K562 (cell line): ENCODE data around the gene SRC. TPM values are rescaled to one million over a fixed set of nuclear protein-coding genes. Genes with fewer than 3 reads are reported as not detected.

ENCODE experiments used
- BRCA1 ChIP-seq, 2 experiments: fragments of 450-650 bp in 1 of 2; sonication (generic) in 1 of 2; formaldehyde crosslinking in 1 of 2; IDR thresholded peaks; 2 replicates each; pipeline versions ENCODE4 v1.5.0 to v1.6.1; 2017 to 2020; ENCODE audit warnings: mild to moderate bottlenecking in 1 of 2, missing genetic modification reagents in 1 of 2
- CBX3 ChIP-seq, 2 experiments: IDR thresholded peaks; 1 replicate in 1 of 2; 2 replicates in 1 of 2; pipeline ENCODE4 v1.6.1; 2012; ENCODE audit warnings: inconsistent platforms in 2 of 2, low read length in 2 of 2, borderline replicate concordance in 1 of 2, control low read depth in 1 of 2
- GTF2A2 ChIP-seq: IDR thresholded peaks from 2 replicates; pipeline ENCODE4 v1.6.1; 2016; ENCODE audit warnings: mild to moderate bottlenecking, missing genetic modification characterization, missing compliant biosample characterization
- MAFK ChIP-seq: IDR thresholded peaks from 2 replicates; pipeline ENCODE4 v1.6.1; 2011; ENCODE audit warnings: low read length, improper control_type of control experiment
- NCOR1 ChIP-seq: fragments of 450-650 bp; IDR thresholded peaks from 2 replicates; pipeline ENCODE4 v1.6.1; 2016; ENCODE audit warnings: mild to moderate bottlenecking, moderate library complexity
- NFIX ChIP-seq: fragments of 250-450 bp; sonication (Bioruptor Pico); IDR thresholded peaks from 2 replicates; pipeline ENCODE4 v1.4.0; 2020; ENCODE audit warnings: low read depth, mild to moderate bottlenecking, moderate library complexity
- NFRKB ChIP-seq: fragments of 450-650 bp; IDR thresholded peaks from 2 replicates; pipeline ENCODE4 v1.6.1; 2016; ENCODE audit warnings: low read depth
- POLR3G ChIP-seq: IDR thresholded peaks from 2 replicates; pipeline ENCODE4 v1.6.1; 2011; ENCODE audit not compliant: insufficient read length, insufficient replicate concordance; ENCODE audit errors: extremely low read depth
- SAFB2 ChIP-seq: fragments of 200-400 bp; formaldehyde crosslinking; IDR thresholded peaks from 2 replicates; pipeline ENCODE4 v1.6.1; 2018; ENCODE audit warnings: borderline replicate concordance, low read length, low read depth, moderate library complexity; ENCODE audit not compliant: severe bottlenecking
- SMAD1 ChIP-seq: fragments of 150-350 bp; IDR thresholded peaks from 2 replicates; pipeline ENCODE4 v1.6.1; 2014; ENCODE audit warnings: low read length, low read depth; ENCODE audit not compliant: partially characterized antibody
- SMARCE1 ChIP-seq: fragments of 450-650 bp; IDR thresholded peaks from 2 replicates; pipeline ENCODE4 v1.7.1; 2016; ENCODE audit warnings: mild to moderate bottlenecking
- TAF7 ChIP-seq: fragments of 450-650 bp; IDR thresholded peaks from 2 replicates; pipeline ENCODE4 v1.6.1; 2016; ENCODE audit warnings: missing genetic modification characterization, missing compliant biosample characterization
- TEAD2 ChIP-seq: fragments of 450-650 bp; IDR thresholded peaks from 2 replicates; pipeline ENCODE4 v1.6.1; 2016; ENCODE audit warnings: missing genetic modification characterization, control low read depth, missing compliant biosample characterization
- YY1 ChIP-seq, 3 experiments: IDR thresholded peaks; 2 replicates each; pipeline ENCODE4 v1.6.1; 2011; ENCODE audit warnings: low read length in 2 of 3, mild to moderate bottlenecking in 2 of 3, moderate library complexity in 2 of 3, borderline replicate concordance in 1 of 3, control low read depth in 1 of 3, low read depth in 1 of 3; ENCODE audit not compliant: insufficient read depth in 3 of 3, insufficient replicate concordance in 2 of 3, control insufficient read depth in 1 of 3, insufficient read length in 1 of 3; ENCODE audit errors: extremely low read depth in 1 of 3
- ZNF140 ChIP-seq: fragments of 250-450 bp; sonication (Bioruptor Pico); IDR thresholded peaks from 2 replicates; pipeline ENCODE4 v1.8.0; 2021; ENCODE audit warnings: moderate library complexity, mild to moderate bottlenecking, inconsistent platforms
- ZNF263 ChIP-seq: sonication (generic); formaldehyde crosslinking; IDR thresholded peaks from 2 replicates; pipeline ENCODE4 v1.8.0; 2022; ENCODE audit warnings: mild to moderate bottlenecking, missing genetic modification reagents, borderline replicate concordance
- polyA plus RNA-seq, 8 experiments: library from polyadenylated mRNA; depleted of rRNA in 4 of 8; stranded (reverse) in 5 of 8; unstranded in 3 of 8; fragments of >200 nt; fragmentation: Nextera tagmentation in 2 of 8; fragmentation: Illumina TruSeq in 1 of 8; extraction: Ambion mirVana in 2 of 8; extraction: Trizol in 1 of 8; gene quantifications; 2 replicates each; pipeline versions ENCODE4 v1.2.1 to v1.2.3, GENCODE V29; 2011 to 2014; ENCODE audit warnings: inconsistent platforms in 1 of 8, missing spikeins in 1 of 8
- total RNA-seq, 7 experiments: library from RNA; depleted of rRNA in 6 of 7; stranded (reverse); fragments of >200 nt in 6 of 7; fragmentation: Illumina TruSeq in 2 of 7; extraction: Trizol in 2 of 7; gene quantifications; 2 replicates each; pipeline versions ENCODE4 v1.2.1 to v1.2.3, GENCODE V29; 2011 to 2021; ENCODE audit warnings: low replicate concordance in 1 of 7
- TF ChIP-seq, protein P1 (sequence below): fragments of 450-650 bp; conservative IDR thresholded peaks from 2 replicates; pipeline ENCODE4 v1.6.1; 2016; ENCODE audit warnings: missing genetic modification characterization, low read depth, mild to moderate bottlenecking, control low read depth, missing compliant biosample characterization
- TF ChIP-seq, protein P2 (sequence below), 2 experiments: IDR thresholded peaks in 1 of 2; conservative IDR thresholded peaks in 1 of 2; 2 replicates each; pipeline ENCODE4 v1.6.1; 2016; ENCODE audit warnings: low read depth in 2 of 2, mild to moderate bottlenecking in 1 of 2, missing compliant biosample characterization in 1 of 2, missing genetic modification characterization in 1 of 2, moderate library complexity in 1 of 2
- TF ChIP-seq, protein P3 (sequence below): fragments of 250-450 bp; sonication (Bioruptor Pico); IDR thresholded peaks from 2 replicates; pipeline ENCODE4 v1.9.0; 2021; ENCODE audit warnings: mild to moderate bottlenecking, inconsistent platforms

SRC gene
- total and polyA plus RNA-seq, 9 of the 15 experiments (the other 6 are each of a cell fraction or from before 2014, with no cell fraction given): 0.06 to 8.5 (median 3.1) TPM

DNA sequence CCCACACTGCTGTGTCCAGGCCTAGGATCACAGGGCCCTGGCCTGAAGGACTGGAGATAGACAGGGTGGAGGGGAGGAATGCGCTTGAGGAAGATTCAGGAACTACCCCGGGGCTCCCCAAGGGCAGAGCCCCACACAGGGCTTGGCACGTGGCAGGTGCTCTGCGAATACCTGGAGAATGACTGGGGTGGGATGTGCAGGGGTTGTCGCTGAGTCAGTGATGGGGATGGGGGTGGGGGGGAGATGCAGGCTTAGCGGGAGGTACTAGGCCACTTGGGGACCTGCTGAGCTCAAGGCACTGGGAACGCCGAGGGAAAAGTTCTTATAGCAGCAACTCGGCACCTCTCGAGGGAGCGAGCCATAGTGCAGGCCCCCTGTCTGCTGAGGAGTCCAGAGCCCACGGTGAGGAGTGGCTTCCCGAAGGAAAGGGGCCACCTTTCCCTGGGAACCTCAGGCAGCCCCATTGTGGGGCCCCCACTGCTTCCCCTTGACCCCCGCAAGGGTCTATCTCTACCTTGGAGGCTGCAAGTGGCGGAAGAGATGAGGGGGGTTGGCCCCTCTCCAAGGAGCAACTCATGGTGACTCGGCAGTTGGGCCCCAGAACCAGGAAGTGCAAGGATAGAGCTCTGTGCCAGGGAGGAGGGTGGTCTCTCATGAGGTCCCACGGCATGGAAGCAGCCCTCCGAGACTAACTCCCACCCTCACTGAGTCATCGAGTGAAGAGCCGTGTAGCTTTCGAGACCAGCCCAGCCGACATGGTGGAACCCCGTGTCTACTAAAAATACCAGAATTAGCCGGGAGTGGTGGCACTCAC is 33.1 kb downstream of the SRC start (continued):
- TF ChIP-seq ZNF263 (CRISPR knock-in tag) (peak; percentile 27; the same call in 1 of the 2 replicates), TAF7 (tag) (peak; percentile 13), SAFB2 (no peak), TEAD2 (tag) (no peak), YY1 (IDR thresholded peaks at IDR 0.05; ENCODE audit: borderline replicate concordance in 1 of 3, control insufficient read depth in 1 of 3, extremely low read depth in 1 of 3, insufficient read depth in 3 of 3, insufficient read length in 1 of 3, insufficient replicate concordance in 2 of 3, low read depth in 1 of 3, low read length in 2 of 3) (peak in 1 of 3 experiments; percentile 54), SMAD1 (peak; percentile 56), CBX3 (IDR thresholded peaks at IDR 0.05; ENCODE audit: borderline replicate concordance in 1 of 2, low read length in 2 of 2) (no peak), ZNF140 (CRISPR knock-in tag) (no peak), POLR3G (no peak), GTF2A2 (tag) (0 out of 2 replicates have a peak, but pooled peaks have one; percentile 42), SMARCE1 (peak; percentile 88), NFRKB (peak; percentile 79), NCOR1 (peak; percentile 60), MAFK (peak; percentile 96), NFIX (CRISPR knock-in tag) (0 out of 2 replicates have a peak, but pooled peaks have one; percentile 3), BRCA1 (IDR thresholded peaks at IDR 0.05) (no peak), BRCA1 (CRISPR knock-in tag; IDR thresholded peaks at IDR 0.05) (no peak)
- TF ChIP-seq, protein P1, sequence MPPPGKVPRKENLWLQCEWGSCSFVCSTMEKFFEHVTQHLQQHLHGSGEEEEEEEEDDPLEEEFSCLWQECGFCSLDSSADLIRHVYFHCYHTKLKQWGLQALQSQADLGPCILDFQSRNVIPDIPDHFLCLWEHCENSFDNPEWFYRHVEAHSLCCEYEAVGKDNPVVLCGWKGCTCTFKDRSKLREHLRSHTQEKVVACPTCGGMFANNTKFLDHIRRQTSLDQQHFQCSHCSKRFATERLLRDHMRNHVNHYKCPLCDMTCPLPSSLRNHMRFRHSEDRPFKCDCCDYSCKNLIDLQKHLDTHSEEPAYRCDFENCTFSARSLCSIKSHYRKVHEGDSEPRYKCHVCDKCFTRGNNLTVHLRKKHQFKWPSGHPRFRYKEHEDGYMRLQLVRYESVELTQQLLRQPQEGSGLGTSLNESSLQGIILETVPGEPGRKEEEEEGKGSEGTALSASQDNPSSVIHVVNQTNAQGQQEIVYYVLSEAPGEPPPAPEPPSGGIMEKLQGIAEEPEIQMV (tag): peak; percentile 48; the same call in 1 of the 2 replicates
- TF ChIP-seq, protein P2, sequence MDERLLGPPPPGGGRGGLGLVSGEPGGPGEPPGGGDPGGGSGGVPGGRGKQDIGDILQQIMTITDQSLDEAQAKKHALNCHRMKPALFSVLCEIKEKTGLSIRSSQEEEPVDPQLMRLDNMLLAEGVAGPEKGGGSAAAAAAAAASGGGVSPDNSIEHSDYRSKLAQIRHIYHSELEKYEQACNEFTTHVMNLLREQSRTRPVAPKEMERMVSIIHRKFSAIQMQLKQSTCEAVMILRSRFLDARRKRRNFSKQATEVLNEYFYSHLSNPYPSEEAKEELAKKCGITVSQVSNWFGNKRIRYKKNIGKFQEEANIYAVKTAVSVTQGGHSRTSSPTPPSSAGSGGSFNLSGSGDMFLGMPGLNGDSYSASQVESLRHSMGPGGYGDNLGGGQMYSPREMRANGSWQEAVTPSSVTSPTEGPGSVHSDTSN (CRISPR knock-in tag; IDR thresholded peaks at IDR 0.05; ENCODE audit: low read depth): no peak
- TF ChIP-seq, protein P2 (tag; conservative IDR thresholded peaks at IDR 0.05; ENCODE audit: low read depth): 0 out of 2 replicates have a peak, but pooled peaks have one; percentile 8
- TF ChIP-seq, protein P3, sequence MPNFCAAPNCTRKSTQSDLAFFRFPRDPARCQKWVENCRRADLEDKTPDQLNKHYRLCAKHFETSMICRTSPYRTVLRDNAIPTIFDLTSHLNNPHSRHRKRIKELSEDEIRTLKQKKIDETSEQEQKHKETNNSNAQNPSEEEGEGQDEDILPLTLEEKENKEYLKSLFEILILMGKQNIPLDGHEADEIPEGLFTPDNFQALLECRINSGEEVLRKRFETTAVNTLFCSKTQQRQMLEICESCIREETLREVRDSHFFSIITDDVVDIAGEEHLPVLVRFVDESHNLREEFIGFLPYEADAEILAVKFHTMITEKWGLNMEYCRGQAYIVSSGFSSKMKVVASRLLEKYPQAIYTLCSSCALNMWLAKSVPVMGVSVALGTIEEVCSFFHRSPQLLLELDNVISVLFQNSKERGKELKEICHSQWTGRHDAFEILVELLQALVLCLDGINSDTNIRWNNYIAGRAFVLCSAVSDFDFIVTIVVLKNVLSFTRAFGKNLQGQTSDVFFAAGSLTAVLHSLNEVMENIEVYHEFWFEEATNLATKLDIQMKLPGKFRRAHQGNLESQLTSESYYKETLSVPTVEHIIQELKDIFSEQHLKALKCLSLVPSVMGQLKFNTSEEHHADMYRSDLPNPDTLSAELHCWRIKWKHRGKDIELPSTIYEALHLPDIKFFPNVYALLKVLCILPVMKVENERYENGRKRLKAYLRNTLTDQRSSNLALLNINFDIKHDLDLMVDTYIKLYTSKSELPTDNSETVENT (CRISPR knock-in tag): peak; percentile 31; the same call in 1 of the 2 replicates
